Heart left ventricle (tissue), 16 donors: ENCODE measurements around the gene SMPD3. TPM values are rescaled to one million over a fixed set of nuclear protein-coding genes. Genes with fewer than 3 reads are reported as not detected.

Experiments used
- ATAC-seq, 4 donors: fragments of 200-7000 bp; cut with Tn5 transposase; one replicate each; pipeline ENCODE4 v1.9.1; 2020 to 2022; ENCODE audit warnings: moderate library complexity in 4 of 4, mild to moderate bottlenecking in 3 of 4, moderate number of reproducible peaks in 1 of 4
- DNase-seq, 5 donors: peaks; one replicate each; pipeline ENCODE4 v3.0.0-alpha.2; 2020
- H3K27ac ChIP-seq, 12 donors: fragments of 200-600 bp; sonication (generic) in 4 of 12; one replicate each; pipeline versions ENCODE4 v1.5.0 to v1.8.0; 2016 to 2022; ENCODE audit warnings: mild to moderate bottlenecking in 2 of 12
- H3K27me3 ChIP-seq, 9 donors: fragments of 200-600 bp; sonication (generic) in 2 of 9; one replicate each; pipeline versions ENCODE4 v1.5.1 to v1.8.0; 2016 to 2022; ENCODE audit warnings: mild to moderate bottlenecking in 3 of 9
- H3K36me3 ChIP-seq, 9 donors: fragments of 200-600 bp; sonication (generic) in 2 of 9; one replicate each; pipeline versions ENCODE4 v1.5.0 to v1.8.0; 2018 to 2022; ENCODE audit warnings: mild to moderate bottlenecking in 2 of 9
- H3K4me1 ChIP-seq, 12 donors: fragments of 200-600 bp; sonication (generic) in 4 of 12; one replicate each; pipeline versions ENCODE4 v1.5.0 to v1.8.0; 2016 to 2022; ENCODE audit warnings: mild to moderate bottlenecking in 3 of 12
- H3K4me3 ChIP-seq, 12 donors: fragments of 200-600 bp; sonication (generic) in 4 of 12; one replicate each; pipeline versions ENCODE4 v1.5.0 to v1.8.0; 2017 to 2022; ENCODE audit warnings: mild to moderate bottlenecking in 9 of 12, moderate library complexity in 4 of 12
- H3K9me3 ChIP-seq, 12 donors: fragments of 200-600 bp; sonication (generic) in 4 of 12; one replicate each; pipeline versions ENCODE4 v1.5.0 to v1.8.0; 2016 to 2022; ENCODE audit warnings: mild to moderate bottlenecking in 1 of 12
- CTCF ChIP-seq, 12 donors: fragments of 200-600 bp; sonication (generic) in 4 of 12; IDR thresholded peaks; one replicate each; pipeline versions ENCODE4 v1.5.0 to v1.8.0; 2018 to 2022; ENCODE audit warnings: antibody characterized with exemption in 12 of 12, mild to moderate bottlenecking in 5 of 12
- POLR2A ChIP-seq, 2 donors: fragments of 450-650 bp; IDR thresholded peaks; one replicate each; pipeline ENCODE4 v1.6.1; 2017; ENCODE audit warnings: antibody characterized with exemption in 2 of 2, mild to moderate bottlenecking in 2 of 2, moderate library complexity in 2 of 2
- WGBS, 4 donors: extraction: QIAGEN DNeasy Blood & Tissue Kit in 2 of 4; methylation state at CpG; one replicate each; pipeline versions ENCODE4 v1.1.5 to v1.1.7; 2013 to 2018; 5-methylcytosine and 5-hydroxymethylcytosine counted together
- intact Hi-C, 10 donors: fragments of 100-400 bp; cut with DNase I; formaldehyde crosslinking; loops; one replicate each; pipeline versions ENCODE4 v1.11.1 to v1.14.2; 2022
- polyA plus RNA-seq, 2 donors: library from polyadenylated mRNA; stranded (reverse); fragments of 200-250 nt; gene quantifications; one replicate each; pipeline ENCODE4 v1.2.3, GENCODE V29; 2013
- total RNA-seq, 9 donors: library from RNA; depleted of rRNA in 2 of 9; stranded (reverse); fragments of >200 nt in 2 of 9; fragmentation: NEBNext Ultra II Directional in 3 of 9; extraction: Animal tissue kit (Norgen Biotek cat#: 25700) in 3 of 9; gene quantifications; one replicate each; pipeline versions ENCODE4 v1.1.0 to v1.2.4, GENCODE V29; 2016 to 2023
- donor health status: ischemic (EF 13 %, LVEDD 7.1; RV severe dilation, severe dysfunction).
- donor health status: healthy with polysubstance abuse.
- donor health status: DM: no; HTN: yes; CAD: no.
- donor health status: DM: no; HTN: no; CAD: no.
- donor health status: ischemic (EF 25% LVEDD 6.9; RV normal size, moderate dysfunction).
- donor health status: ischemic (EF 25% LVEDD 5.7; RV mildly dilated, moderate dysfunction).
- donor health status: healthy.
- donor health status: DM: yes; HTN: yes; CAD: no.
- donor health status: ischemic (EF 35%, LVEDD 5.7; RV mildly dilated, moderate dysfunction).
- donor health status: nonischemic (EF 11% LVEDD 7.7; RV severe dilation, severe dysfunction).
- donor health status: DM: yes; HTN: yes; CAD: no.
- donor health status: PGD.
- donor health status: ischemic (EF 29% LVEDD 5.4; RV normal size, mild dysfunction).
- donor health status: nonischemic (EF 23%, LVEDD 6.1; RV moderate dilation, normal function).

The SMPD3 gene
- total and polyA plus RNA-seq, 11 donors: 0.07 to 14.4 (median 0.17) TPM; not detected in 3

- Histone ChIP-seq H3K4me1 (peaks cover 0 to 19% (median 0%) of the 10 kb centered on the region in 12 donors), H3K4me3 (no peak overlapping the region), H3K36me3 (no peaks in the 10 kb centered on the region), H3K9me3 (no peaks in the 10 kb centered on the region), H3K27ac (no peak overlapping the region), H3K27me3 (peaks cover 0 to 18% (median 0%) of the 10 kb centered on the region in 9 donors)
- WGBS, 4 donors: 48 to 62% (median 55%) methylated on average over 7 to 8 of the region's 8 CpGs
- ATAC-seq: no peak
- DNase-seq: no peak
- intact Hi-C loops: loop anchor here in 1 of 10 donors (10.0 kb wide), 1 partner anchor 149 kb away; no protein-coding TSS in a partner anchor
- no peak for TF ChIP-seq POLR2A (IDR thresholded peaks at IDR 0.05)
- TF ChIP-seq CTCF (IDR thresholded peaks at IDR 0.05): no peak
Measured at GRCh38 chr16:68366062-68366461, 82.2 kb downstream of the SMPD3 start.

- DNase-seq (peak in 1 of 5 donors; percentile 50), ATAC-seq (peak in 1 of 4 donors; percentile 16)
- TF ChIP-seq POLR2A (IDR thresholded peaks at IDR 0.05): no peak
- TF ChIP-seq CTCF (IDR thresholded peaks at IDR 0.05): no peak
- 44 to 62% (median 57%) methylated on average over 17 to 18 of the region's 18 CpGs for WGBS, 4 donors
- intact Hi-C loops: loop anchor here in 1 of 10 donors (10.0 kb wide), 1 partner anchor 150 kb away; no protein-coding TSS in a partner anchor
- Histone ChIP-seq H3K9me3 (no peaks in the 10 kb centered on the region), H3K27me3 (peaks cover 0 to 18% (median 0%) of the 10 kb centered on the region in 9 donors), H3K36me3 (peaks cover 0 to 6% (median 0%) of the 10 kb centered on the region in 9 donors), H3K4me1 (peaks cover 0 to 11% (median 0%) of the 10 kb centered on the region in 12 donors), H3K27ac (no peak overlapping the region), H3K4me3 (no peak overlapping the region)
Measured at GRCh38 chr16:68365167-68365817, 83.0 kb downstream of the SMPD3 start.

- H3K27ac ChIP-seq: no peak overlapping the region
- H3K27me3 ChIP-seq: peaks cover 0 to 18% (median 0%) of the 10 kb centered on the region in 9 donors
- peaks cover 0 to 6% (median 0%) of the 10 kb centered on the region in 9 donors for H3K36me3 ChIP-seq
- WGBS, 4 donors: 47 to 67% (median 55%) methylated on average over 11 to 14 of the region's 14 CpGs
- intact Hi-C loops: loop anchor here in 1 of 10 donors (10.0 kb wide), 1 partner anchor 150 kb away; no protein-coding TSS in a partner anchor
- DNase-seq (no peak), ATAC-seq (no peak)
- H3K4me3 ChIP-seq: no peak overlapping the region
- TF ChIP-seq CTCF (IDR thresholded peaks at IDR 0.05): peak in 1 of 12 donors; percentile 11
- TF ChIP-seq POLR2A (IDR thresholded peaks at IDR 0.05): no peak
- H3K9me3 ChIP-seq: no peaks in the 10 kb centered on the region
- H3K4me1 ChIP-seq: peaks cover 0 to 4% (median 0%) of the 10 kb centered on the region in 12 donors
Measured at GRCh38 chr16:68364561-68364998, 83.7 kb downstream of the SMPD3 start.
